Metanephros (tissue), 1 donor: ENCODE data around the gene NPIPA3. TPM values are rescaled to one million over a fixed set of nuclear protein-coding genes. Genes with fewer than 3 reads are reported as not detected.

Source experiments
- total RNA-seq: library from RNA; depleted of rRNA; stranded (reverse); fragments of >200 nt; gene quantifications from one replicate; pipeline ENCODE4 v1.2.3, GENCODE V29; 2014

NPIPA3 gene
- 1.1 TPM for total RNA-seq

DNA sequence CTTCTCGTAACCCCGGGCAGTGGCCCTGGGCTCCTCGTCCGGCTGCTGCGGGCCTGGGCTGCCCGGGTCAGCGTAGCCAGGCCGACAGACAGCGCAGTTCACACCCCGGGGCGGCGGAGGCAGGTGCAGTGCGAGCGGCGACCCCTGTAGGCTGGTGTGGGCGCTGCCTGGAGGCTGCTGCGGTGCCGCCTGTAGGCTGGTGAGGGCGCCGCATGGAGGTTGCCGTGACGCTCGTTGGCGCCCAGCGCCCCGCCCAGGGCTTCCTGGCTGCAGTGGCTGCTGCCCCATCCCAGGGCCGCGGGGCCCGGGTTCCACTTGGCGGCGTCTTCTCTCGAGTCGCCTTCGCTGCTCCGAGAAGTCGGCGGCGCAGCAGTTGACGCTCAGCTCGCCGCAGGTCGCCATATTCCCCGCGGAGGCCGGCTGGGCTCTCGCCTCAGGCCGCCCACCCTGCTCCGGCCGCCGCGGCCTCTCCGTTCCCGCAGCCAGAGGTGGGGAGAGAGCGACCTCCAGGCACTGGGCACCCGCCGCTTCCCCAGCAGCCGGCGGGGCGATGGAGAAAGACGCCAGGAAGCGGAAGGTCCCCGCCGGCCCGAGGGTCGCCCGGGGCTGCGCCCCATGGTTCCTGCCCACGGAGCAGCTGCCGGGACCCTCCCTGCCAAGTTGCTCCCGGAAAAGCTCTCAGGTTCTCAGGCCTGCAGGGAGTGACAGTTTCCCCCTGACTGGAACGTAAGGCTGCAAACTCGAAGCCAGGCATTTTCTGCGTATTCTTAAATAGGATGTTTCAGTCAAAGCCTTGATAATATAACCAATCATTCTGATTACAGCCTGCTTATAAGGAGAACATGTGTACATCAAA, at the start of gene NPIPA3:
Gene NPIPA3 (plus strand): TSS at position 256 of the 856 bp plus-strand sequence. CDS start 5,533 bp downstream, outside the sequence.

DNA sequence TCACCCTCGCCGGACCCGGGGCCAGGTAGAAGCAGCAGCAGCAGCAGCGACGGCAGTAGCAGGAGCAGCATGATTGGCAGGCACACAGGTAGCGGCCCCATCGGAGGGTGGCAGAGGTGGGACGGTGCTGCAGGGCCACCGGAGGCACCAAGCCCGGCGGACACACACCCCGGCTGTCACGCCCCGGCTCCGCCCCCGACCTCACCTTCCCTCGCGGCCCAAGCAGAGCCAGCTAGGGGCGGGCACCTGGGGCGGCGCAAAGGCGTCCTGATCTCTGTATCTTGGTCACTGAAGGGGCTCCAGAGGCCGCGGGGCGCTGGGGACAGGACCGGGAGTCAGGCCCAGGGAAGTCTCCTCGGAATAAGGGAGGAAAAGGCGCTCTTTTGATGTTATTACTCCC, 9.1 kb upstream of the NPIPA3 start, which contains the start of gene PLA2G10:
Gene PLA2G10 (minus strand): TSS at position 180 of the 400 bp plus-strand sequence. CDS start 79 bp downstream, at position 101.

DNA sequence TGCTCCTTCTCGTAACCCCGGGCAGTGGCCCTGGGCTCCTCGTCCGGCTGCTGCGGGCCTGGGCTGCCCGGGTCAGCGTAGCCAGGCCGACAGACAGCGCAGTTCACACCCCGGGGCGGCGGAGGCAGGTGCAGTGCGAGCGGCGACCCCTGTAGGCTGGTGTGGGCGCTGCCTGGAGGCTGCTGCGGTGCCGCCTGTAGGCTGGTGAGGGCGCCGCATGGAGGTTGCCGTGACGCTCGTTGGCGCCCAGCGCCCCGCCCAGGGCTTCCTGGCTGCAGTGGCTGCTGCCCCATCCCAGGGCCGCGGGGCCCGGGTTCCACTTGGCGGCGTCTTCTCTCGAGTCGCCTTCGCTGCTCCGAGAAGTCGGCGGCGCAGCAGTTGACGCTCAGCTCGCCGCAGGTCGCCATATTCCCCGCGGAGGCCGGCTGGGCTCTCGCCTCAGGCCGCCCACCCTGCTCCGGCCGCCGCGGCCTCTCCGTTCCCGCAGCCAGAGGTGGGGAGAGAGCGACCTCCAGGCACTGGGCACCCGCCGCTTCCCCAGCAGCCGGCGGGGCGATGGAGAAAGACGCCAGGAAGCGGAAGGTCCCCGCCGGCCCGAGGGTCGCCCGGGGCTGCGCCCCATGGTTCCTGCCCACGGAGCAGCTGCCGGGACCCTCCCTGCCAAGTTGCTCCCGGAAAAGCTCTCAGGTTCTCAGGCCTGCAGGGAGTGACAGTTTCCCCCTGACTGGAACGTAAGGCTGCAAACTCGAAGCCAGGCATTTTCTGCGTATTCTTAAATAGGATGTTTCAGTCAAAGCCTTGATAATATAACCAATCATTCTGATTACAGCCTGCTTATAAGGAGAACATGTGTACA, 39.3 kb downstream of the NPIPA3 start, which contains the start of gene NPIPA2:
Gene NPIPA2 (plus strand): TSS at position 261 of the 856 bp plus-strand sequence. CDS start 5,533 bp downstream, outside the sequence.

Other genes with a start within 250 kb of the NPIPA3 start
- 47.5 TPM for gene PARN, start 73.2 kb upstream of the NPIPA3 start, total RNA-seq
- gene BFAR, start 70.5 kb upstream of the NPIPA3 start, total RNA-seq, result 54.6 TPM
- gene PLA2G10, start 9.1 kb upstream of the NPIPA3 start, total RNA-seq, result not detected
- not detected for gene NPIPA2, start 39.1 kb downstream of the NPIPA3 start, total RNA-seq
- 63.9 TPM for gene NOMO1, start 130.3 kb downstream of the NPIPA3 start, total RNA-seq
- 71.2 TPM for gene NPIPA1, start 234.0 kb downstream of the NPIPA3 start, total RNA-seq